GM21723 (cell line): ENCODE data around the gene TAF7L.
A peak's percentile ranks its signal among the peaks of the same experiment; 100 is the strongest.
"Not testable (repeated sequence)": the region's sequence is repeated elsewhere in the genome, so short reads cannot be mapped to it uniquely, and the experiment has no call there.

Experiments used
- ATAC-seq: cut with Tn5 transposase; IDR thresholded peaks from one replicate; pipeline ENCODE4 v1.9.1; 2021; ENCODE audit warnings: mild to moderate bottlenecking, moderate library complexity; ENCODE audit not compliant: unreplicated experiment

TAF7L gene, protein sequence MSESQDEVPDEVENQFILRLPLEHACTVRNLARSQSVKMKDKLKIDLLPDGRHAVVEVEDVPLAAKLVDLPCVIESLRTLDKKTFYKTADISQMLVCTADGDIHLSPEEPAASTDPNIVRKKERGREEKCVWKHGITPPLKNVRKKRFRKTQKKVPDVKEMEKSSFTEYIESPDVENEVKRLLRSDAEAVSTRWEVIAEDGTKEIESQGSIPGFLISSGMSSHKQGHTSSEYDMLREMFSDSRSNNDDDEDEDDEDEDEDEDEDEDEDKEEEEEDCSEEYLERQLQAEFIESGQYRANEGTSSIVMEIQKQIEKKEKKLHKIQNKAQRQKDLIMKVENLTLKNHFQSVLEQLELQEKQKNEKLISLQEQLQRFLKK

DNA sequence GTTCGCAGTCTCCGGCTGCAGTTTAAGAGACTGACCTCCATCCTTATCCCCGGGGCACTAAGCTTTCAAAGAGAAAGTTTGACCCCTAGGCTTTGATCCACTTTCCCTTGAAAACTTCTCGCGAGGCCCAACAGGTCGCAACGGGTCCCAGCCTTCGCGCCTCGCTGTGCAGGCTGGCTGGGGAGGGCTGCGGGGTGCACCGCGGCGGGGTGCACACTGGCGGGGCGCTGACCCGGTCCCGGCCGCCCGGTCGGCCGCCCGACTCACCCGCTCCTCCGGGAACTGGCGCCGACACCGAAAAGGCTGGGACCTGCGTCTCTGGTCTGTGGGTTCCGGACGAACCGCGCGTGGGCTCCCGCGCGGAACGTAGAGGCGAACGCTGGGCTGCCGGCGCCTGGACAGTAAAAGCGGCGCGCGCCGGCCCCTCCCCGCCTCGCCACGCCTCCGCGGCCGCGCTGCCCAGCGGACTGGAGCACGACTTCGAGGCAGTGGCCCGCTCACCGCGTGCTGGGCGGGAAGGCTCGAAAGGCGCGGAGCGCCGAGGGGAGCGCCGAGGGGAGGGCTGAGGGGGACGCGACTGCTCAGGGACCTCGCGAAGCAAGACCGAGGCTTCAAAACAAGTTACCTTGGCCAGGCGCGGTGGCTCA lies at the start of gene TAF7L:
Gene TAF7L (minus strand): TSS at position 378 of the 647 bp plus-strand sequence. CDS start 3,791 bp downstream, outside the sequence.
- ATAC-seq: no peak

DNA sequence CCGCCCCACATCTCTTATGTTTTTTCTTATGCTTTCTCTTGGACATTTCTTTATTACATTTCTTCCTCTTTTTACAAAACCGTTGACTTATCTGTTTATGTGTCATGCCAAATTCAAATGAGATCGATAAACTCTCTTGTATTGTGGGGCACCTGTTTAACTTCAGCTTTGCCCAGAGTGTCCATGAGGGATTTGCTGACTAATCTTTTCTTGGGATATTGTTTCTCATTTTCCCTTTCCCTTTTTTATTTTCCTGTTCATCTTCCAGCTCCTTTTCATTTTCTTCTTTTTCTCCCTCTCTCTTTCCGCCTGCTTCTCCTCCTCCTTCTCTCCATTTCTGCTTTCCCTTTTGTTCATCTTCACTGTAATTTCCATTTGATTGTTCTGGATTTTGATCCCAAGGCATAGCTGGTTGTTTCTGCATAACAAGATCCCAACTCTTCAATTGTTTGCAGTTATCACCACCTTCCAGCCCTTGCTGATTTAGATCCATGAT lies 46.7 kb upstream of the TAF7L start:
- no peak for ATAC-seq

DNA sequence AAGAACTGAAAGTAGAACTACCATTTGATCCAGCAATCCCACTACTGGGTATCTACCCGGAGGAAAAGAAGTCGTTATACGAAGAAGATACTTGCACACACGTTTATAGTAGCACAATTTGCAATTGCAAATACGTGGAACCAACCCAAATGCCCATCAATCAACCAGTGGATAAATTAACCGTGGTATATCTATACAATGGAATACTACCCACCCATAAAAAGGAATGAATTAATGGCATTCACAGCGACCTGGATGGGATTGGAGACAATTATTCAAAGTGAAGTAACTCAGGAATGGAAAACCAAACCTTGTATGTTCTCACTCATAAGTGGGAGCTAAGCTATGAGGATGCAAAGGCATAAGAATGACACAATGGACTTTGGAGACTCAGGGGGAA lies 43.2 kb upstream of the TAF7L start:
- not testable (repeated sequence) for ATAC-seq

DNA sequence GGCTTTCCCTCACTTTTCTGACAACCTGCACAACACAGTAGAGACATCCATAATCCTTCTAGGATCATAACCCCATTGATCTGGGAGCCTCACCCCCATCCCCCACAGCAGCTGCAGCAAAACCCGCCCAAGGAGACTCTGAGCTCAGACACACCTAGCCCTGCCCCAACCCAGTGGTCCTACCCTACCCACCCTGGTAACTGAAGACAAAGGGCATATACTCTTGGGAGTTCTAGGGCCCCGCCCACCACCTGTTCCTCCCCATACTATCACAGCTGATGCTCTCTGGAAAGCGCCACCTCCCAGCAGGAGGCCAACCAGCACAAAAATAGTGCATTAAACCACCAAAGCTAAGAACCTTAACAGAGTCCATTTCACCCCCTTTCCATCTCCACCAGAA lies 35.5 kb upstream of the TAF7L start:
- not testable (repeated sequence) for ATAC-seq

DNA sequence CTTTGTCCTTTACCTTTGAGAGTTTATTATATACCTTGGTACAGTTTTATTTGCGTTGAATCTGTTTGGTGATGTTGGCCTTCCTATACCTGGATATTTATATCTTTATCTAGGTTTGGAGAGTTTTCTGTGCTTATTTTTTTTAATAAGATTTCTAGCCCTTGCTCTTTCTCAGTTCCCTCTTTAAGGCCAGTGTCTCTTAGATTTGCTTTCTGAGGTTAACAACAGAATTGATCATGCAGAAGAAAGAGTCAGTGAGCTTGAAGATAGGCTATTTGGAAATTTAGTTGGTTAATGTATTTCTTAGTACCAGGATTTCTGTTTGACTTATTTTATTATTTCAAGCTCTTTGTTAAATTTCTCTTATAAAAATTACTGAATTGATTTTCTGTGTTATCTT lies 12.7 kb upstream of the TAF7L start:
- ATAC-seq: no peak

DNA sequence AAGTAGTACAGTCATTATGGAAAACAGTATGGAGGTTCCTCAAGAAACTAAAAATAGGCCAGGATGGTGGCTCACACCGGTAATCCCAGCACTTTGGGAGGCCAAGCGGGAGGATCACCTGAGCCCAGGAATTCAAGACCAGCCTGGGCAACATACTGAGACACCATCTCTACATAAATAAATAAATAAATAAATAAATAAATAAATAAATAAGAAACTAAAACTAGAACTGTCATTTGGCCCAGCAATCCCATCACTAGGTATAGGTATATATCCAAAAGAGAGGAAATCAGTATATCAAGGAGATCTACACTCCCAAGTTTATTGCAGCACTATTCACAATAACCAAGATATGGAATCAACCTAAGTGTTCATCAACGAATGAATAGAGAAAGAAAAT lies 4.5 kb upstream of the TAF7L start:
- not testable (repeated sequence) for ATAC-seq

DNA sequence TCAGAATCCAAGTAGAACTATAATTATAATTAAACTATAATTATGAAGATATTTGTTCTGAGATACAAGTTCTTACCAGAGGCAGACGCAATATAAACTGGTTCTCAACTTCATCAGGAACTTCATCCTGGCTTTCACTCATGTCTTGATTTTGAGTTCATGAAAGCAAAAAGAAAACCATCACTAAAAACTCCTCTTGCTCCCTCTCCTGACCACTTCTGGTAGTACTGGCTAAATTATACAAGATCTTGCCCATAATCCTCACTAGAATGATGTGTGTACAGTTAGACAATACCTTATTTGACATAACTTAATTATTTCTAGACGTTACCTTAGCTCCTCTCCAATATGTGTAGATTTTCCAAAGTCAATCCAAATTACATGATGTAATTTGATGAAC lies 3.7 kb downstream of the TAF7L start:
- ATAC-seq: peak; percentile 71

DNA sequence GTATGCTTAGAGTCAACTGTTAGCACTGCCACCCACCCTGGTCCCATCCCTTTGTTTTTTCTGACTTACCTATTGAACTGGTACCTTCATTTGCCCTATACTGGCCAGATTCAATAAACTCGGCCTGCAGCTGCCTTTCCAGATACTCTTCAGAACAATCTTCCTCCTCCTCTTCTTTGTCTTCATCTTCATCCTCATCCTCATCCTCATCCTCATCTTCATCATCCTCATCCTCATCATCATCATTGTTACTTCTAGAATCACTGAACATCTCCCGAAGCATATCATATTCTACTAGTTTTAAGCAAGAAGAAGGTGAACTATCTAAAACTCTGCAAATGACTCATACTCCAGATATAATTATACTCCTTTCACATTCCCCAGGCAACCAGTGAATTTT lies 14.9 kb downstream of the TAF7L start:
- ATAC-seq: no peak

DNA sequence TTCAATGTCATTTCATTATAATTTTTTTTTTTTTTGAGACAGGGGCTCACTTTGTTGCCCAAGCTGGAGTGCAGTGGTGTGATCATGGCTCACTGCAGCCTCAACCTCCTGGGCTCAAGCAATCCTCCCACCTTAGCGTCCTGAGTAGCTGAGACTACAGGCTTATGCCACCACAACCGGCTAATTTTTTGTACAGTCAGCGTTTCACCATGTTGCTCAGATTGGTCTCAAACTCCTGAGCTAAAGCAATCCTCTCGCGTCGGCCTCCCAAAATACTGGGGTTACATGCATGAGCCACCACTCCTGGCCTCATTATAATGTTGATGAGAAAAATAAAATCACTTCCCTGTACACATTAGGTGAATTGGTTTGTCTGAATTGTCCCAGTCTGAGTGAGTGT lies 16.9 kb downstream of the TAF7L start:
- ATAC-seq: no peak

DNA sequence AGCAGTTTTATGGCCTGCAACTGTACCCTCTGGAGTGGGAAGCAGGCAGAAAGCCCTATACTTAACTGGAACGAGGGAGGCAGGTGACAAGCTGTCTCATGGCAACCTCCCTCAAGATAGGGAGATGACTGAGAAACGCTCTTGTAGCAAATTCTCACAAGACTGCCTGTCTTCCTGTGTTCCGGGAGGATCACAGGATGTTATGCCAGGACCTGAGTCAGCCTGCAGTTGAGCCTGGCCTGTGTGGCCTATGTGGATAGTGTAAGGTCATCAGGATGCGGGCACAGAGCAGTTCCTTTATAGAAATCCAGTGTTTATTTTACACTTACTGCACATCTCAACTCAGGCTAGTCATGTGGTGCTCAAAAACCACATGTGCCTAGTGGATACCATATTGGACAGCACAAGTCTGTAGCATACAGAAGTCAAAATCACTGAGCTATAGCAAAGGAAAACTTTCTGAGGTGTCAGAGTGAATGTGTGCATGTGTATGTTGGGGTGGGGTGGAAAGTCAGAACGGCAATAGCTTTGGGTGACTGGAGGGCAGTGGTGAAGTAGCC lies 25.2 kb downstream of the TAF7L start:
- ATAC-seq: no peak

DNA sequence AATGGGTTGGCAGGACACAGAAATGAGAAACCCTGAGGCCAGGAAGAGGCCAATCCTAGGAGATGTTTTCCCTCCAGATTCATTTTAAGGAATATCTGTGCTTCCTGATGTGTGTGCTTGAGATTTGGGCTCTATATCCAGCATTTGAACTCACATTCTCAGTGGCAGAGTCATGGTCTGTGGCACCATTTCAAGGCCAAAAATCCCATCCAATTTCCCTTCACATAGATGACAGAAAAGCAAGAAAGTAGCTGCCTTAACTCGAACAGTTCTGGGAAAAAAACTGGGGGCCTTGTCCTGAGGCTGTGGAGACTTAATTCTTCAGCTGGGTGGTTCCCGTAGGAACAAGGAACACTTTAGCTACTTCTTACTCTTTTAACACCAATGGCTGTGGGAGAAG lies 27.4 kb downstream of the TAF7L start:
- ATAC-seq: no peak

DNA sequence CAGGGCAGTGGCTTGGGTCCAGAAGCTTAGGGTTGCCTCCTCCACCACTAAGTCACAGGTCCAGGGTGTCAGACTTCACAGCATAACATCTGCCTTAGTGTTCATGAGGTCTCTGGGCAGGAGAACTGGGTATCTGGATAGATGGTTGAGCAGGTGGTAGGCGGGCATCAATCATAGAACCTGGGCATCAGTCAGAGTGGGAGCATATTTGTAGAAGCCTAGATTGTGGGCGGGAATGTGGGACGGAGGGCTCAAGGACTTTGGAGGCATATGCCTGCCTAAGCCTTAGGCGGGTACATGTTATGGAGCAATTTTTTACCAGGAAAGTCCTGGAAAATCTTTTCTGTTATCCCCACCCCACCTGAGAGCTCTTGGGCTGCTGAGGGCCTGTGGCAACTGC lies 28.5 kb downstream of the TAF7L start:
- ATAC-seq: no peak

DNA sequence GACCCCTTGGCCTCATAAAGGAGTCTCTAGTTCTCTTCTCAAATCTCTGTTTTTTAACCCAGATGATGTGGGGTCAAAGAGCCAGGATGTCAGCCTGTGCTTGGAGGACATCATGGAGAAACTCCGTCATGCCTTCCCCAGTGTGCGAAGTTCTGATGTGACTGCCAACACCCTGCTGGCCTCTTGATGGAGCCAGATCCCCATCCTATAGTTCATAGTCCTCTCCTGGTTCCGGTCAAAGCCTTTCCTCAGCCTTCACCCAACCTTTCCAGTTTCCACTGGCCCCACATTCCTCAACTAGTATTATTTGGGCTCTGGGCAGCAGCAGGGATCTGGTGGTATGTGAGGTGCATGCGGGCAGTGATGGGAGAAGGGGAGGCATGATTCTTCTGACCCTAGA lies 30.7 kb downstream of the TAF7L start:
- no peak for ATAC-seq

DNA sequence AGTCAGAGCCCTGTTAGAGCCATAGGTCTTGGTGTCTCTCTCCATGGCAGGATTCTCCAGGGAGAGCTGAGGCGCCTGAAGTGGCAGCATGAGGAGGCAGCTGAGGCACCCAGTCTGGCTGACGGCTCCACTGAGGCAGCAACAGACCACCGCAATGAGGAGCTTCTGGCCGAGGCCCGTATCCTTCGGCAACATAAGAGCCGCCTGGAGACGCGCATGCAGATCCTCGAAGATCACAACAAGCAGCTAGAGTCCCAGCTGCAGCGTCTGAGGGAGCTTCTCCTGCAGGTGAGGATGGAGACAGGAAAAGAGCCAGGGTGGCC lies 32.9 kb downstream of the TAF7L start:
- no peak for ATAC-seq

DNA sequence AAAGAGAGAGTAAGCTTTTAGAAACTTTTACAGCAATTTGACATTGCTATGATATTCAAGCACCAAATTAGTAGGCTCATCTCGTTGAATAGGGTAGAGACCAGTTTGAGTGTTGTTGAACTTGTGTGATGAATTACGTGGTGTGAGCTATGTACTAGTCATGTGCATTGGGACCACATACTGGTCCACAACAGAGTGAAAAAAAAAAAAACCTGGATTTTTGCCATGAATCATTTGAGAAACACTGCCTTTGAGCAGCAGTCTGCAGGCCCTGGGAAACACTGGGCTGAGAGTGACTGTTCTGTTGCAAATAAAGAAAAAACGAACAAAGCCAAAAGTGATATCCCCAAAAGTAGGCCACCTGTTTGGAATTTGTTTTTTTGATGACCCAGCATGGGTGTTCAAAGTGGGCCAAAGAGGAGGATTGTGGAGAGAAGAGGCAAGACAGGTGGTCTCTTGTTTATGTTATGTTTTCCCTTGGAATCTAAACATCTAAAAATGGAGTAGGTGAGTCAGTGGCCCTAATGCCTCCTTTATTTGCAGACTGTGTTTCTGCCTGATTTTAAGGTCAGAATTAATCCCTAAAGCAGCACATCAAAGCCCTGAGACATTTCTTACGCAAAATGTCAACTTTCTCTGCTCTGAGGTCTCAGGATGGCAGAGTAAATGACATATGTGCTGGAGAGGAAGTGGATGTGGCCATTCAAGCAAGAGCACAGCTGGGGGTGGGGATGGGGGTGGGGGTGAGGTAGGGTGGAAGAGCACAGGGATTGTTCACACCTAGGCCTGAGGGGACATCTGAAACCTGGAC lies 33.5 kb downstream of the TAF7L start:
- no peak for ATAC-seq

DNA sequence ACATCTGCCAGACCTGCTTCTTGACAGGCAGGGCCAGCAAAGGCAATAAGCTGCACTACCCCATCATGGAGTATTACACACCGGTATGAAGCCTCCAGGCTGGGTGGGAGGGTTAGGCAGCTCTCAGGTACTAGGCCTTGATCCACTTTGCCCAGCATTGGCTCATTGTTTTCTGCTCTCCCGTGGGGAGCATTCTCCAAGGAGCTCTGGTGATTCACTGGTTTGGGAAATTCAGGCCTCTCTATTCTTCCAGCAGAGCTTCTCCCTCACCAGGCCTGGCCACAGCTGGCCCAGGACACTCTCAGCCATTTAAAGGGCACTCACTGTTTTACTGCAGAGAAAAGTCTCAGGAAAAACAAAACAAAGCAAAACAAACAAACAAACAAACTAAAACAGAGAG lies 38.5 kb downstream of the TAF7L start:
- ATAC-seq: no peak

DNA sequence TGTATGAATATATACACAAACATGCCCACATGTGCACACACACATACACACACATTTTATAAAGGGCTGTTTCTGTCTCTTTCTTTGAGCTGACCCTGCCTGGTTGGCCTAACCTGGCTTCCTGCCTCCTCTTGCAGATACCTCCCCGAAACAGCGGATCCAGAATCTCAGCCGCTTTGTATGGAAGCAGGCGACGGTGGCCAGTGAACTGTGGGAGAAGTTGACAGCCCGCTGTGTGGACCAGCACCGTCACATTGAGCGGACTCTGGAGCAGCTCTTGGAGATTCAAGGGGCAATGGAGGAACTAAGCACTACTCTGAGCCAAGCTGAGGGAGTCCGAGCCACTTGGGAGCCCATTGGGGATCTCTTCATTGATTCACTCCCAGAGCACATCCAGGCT lies 49.6 kb downstream of the TAF7L start:
- ATAC-seq: no peak

DNA sequence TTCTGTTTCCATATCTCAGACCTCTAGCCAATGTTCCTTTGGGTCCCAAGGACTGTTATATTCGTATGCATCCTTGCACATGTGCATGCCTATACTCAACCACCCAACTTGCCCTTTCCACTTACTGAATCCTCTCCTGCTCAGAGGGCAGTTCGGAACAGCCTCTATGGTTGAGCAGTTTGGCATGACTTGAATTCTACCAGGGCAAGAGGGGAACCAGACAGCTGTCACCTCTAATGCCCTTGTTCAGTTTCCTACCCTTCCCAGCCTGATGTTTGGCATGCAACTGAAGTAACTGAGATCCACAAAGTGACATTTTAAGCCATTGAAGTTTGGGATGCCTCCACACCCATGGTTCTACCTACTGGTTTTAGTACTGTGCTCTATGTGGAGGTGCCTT lies 54.1 kb downstream of the TAF7L start:
- no peak for ATAC-seq

DNA sequence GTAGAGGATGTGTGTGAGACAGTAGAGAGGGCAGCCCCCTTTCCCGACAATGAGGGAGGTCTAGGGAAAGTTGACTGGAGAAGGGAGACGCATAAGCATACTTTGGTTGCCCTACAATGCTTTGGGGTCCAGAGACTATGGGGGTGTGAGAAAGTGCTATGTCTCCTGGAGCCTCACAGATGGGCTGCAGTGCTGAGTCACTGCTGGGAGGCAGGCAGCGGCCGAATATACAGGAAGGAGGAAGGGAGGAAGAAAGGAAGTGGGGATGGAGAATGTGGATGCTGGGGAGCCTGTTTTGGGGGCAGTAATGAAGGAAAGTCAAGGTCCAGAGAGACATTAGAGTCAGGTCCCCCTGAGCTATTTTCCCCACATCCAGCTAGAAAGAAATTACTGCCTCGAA lies 58.8 kb downstream of the TAF7L start:
- no peak for ATAC-seq

DNA sequence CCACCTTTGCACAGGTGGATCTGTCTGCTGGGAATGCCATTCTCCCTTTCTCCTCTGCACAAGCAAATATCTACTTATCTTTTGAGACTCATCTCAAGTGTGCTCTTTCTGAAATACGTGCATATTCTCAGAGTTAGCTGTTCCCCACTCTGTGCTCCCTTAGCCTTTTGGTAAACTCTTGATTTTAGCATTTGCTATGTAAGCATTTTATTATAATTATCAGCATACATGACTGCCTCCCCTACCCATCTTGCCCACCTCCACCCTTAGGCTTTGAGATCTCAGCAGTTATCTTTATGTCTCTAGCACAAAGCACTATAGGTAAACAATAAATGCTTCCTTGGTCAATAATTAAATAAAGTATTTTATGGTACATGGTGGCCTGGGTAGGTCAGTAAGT lies 60.1 kb downstream of the TAF7L start:
- ATAC-seq: no peak

DNA sequence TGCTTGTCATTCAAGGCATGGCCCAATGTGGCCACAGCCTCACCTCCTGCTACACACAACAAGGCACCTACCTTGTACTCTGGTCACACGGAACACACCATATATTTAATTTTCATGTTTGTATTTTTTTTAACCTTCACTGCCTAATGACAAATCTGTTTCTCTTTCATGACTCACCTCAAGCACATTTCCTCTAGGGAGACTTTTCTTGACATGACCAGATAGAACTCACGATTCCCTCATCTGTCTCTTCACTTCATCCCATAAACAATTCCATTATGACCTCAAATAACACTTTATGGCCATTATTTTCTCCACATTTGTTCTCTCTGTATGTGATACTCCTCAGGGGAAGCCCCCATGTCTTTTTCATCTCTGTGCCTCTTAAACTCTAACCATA lies 60.5 kb downstream of the TAF7L start:
- no peak for ATAC-seq
